ENCODE results near the gene SLC25A25. TPM values are rescaled to one million over a fixed set of nuclear protein-coding genes. Genes with fewer than 3 reads are reported as not detected.

Gene SLC25A25
- total and polyA plus RNA-seq, 10 of the 15 experiments (the other 5 are each of a cell fraction or from before 2014, with no cell fraction given) = 0.04 to 17.1 (median 12.4) TPM; not detected in 1

GRCh38 chr9:128120061-128120740 is 52.2 kb downstream of the SLC25A25 start:
- H4K20me1 ChIP-seq (ENCODE audit: control insufficient read depth, insufficient read depth) = no peaks in the 10 kb centered on the region
- no peaks in the 10 kb centered on the region for H3K9me3 ChIP-seq (replicated peaks; ENCODE audit: control insufficient read depth, insufficient read depth, low read length)
- no peak overlapping the region for H3K4me3 ChIP-seq
- H3K79me2 ChIP-seq (ENCODE audit: control insufficient read depth, insufficient read depth, low read length) = peaks cover 8% of the 10 kb centered on the region
- no peak overlapping the region for H3K27ac ChIP-seq (ENCODE audit: control insufficient read depth, insufficient read depth)
- no peak overlapping the region for H3K9ac ChIP-seq (ENCODE audit: control insufficient read depth, insufficient read depth, low read length)
- BruUV-seq (replicated peaks) = no TSS peak
- in situ Hi-C loops (cut with MboI) = no loop called here
- no peak overlapping the region for H2AFZ ChIP-seq (ENCODE audit: control insufficient read depth, low read depth, low read length)
- TF ChIP-seq POLR2A (IDR thresholded peaks at IDR 0.05; ENCODE audit: low read depth, low read length) = peak; percentile 53
- TF ChIP-seq NFYA (IDR thresholded peaks at IDR 0.05; ENCODE audit: borderline replicate concordance, low read depth, low read length) = no peak
- TF ChIP-seq, protein P1, sequence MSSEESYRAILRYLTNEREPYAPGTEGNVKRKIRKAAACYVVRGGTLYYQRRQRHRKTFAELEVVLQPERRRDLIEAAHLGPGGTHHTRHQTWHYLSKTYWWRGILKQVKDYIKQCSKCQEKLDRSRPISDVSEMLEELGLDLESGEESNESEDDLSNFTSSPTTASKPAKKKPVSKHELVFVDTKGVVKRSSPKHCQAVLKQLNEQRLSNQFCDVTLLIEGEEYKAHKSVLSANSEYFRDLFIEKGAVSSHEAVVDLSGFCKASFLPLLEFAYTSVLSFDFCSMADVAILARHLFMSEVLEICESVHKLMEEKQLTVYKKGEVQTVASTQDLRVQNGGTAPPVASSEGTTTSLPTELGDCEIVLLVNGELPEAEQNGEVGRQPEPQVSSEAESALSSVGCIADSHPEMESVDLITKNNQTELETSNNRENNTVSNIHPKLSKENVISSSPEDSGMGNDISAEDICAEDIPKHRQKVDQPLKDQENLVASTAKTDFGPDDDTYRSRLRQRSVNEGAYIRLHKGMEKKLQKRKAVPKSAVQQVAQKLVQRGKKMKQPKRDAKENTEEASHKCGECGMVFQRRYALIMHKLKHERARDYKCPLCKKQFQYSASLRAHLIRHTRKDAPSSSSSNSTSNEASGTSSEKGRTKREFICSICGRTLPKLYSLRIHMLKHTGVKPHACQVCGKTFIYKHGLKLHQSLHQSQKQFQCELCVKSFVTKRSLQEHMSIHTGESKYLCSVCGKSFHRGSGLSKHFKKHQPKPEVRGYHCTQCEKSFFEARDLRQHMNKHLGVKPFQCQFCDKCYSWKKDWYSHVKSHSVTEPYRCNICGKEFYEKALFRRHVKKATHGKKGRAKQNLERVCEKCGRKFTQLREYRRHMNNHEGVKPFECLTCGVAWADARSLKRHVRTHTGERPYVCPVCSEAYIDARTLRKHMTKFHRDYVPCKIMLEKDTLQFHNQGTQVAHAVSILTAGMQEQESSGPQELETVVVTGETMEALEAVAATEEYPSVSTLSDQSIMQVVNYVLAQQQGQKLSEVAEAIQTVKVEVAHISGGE (CRISPR knock-in tag; IDR thresholded peaks at IDR 0.05) = no peak
- peak; percentile 19; the same call in 1 of the 2 replicates for TF ChIP-seq POLR2AphosphoS5 (IDR thresholded peaks at IDR 0.05; ENCODE audit: low read length)
- ChIA-PET POLR2A (interaction anchor here (1.1 to 1.2 kb wide), 2 partner anchors 8 to 53 kb away, joined by 3 to 4 read pairs; partner anchors contain the start of genes NAIF1 and SLC25A25), CTCF (interaction anchor here (0.7 to 1.1 kb wide), 3 partner anchors 23 to 128 kb away, joined by 3 read pairs; no protein-coding TSS in a partner anchor), RAD21 (ENCODE audit: unreplicated experiment) (no interaction called here), SMC1A (ENCODE audit: uncharacterized antibody, unreplicated experiment) (no interaction called here)
- peaks cover 8 to 22% of the 10 kb centered on the region in 2 experiments; a peak in 3 of 4 replicates for H3K36me3 ChIP-seq (ENCODE audit: control insufficient read depth in 2 of 2, insufficient read depth in 2 of 2, low read length in 1 of 2)
- 84% methylated on average over 20 of the region's 20 CpGs for WGBS (ENCODE audit: insufficient coverage, insufficient replicate concordance, low lambda C conversion rate, missing lambda C conversion rate)
- H3K4me2 ChIP-seq (ENCODE audit: control insufficient read depth, insufficient read depth) = no peak overlapping the region
- no peaks in the 10 kb centered on the region for H3K27me3 ChIP-seq (replicated peaks in 1 of 2; ENCODE audit: control insufficient read depth in 2 of 2, insufficient read depth in 2 of 2, low read length in 1 of 2)
- no peak for ATAC-seq
- DNase-seq (ENCODE audit: low read depth, low spot score) = no peak
- no peak for FAIRE-seq
- H3K4me1 ChIP-seq (ENCODE audit: control insufficient read depth, insufficient read depth, low read length) = peaks cover 16% of the 10 kb centered on the region
- intact Hi-C loops (cut with micrococcal nuclease; ENCODE audit: unreplicated experiment) = no loop called here

Data from GM12878 (cell line).